Osteoblast (primary cell): ENCODE results near the gene RAPGEF1. TPM values are rescaled to one million over a fixed set of nuclear protein-coding genes. Genes with fewer than 3 reads are reported as not detected.
A peak's percentile ranks its signal among the peaks of the same experiment; 100 is the strongest.

Experiments
- DNase-seq: peaks from one replicate; pipeline ENCODE4 v3.0.0; 2011; ENCODE audit warnings: low spot score, mixed read lengths; ENCODE audit not compliant: insufficient read length; ENCODE audit errors: missing footprints
- H2AFZ ChIP-seq: 2 replicates; pipeline ENCODE4 v1.6.0; 2011; ENCODE audit warnings: mild to moderate bottlenecking, low read length
- H3K27ac ChIP-seq: 2 replicates; pipeline ENCODE4 v1.5.1; 2011; ENCODE audit warnings: mild to moderate bottlenecking, low read depth, low read length, moderate library complexity
- H3K27me3 ChIP-seq: 2 replicates; pipeline ENCODE4 v1.6.0; 2012; ENCODE audit warnings: mild to moderate bottlenecking, control low read depth, inconsistent platforms, low read length, moderate library complexity; ENCODE audit not compliant: insufficient read depth
- H3K36me3 ChIP-seq: 2 replicates; pipeline ENCODE4 v1.5.1; 2011; ENCODE audit warnings: mild to moderate bottlenecking, low read length, control low read depth, moderate library complexity; ENCODE audit not compliant: insufficient read depth
- H3K4me1 ChIP-seq: 2 replicates; pipeline ENCODE4 v1.5.1; 2011; ENCODE audit warnings: mild to moderate bottlenecking, low read length, control low read depth, moderate library complexity; ENCODE audit not compliant: insufficient read depth
- H3K4me2 ChIP-seq: 2 replicates; pipeline ENCODE4 v1.6.0; 2011; ENCODE audit warnings: mild to moderate bottlenecking, low read length; ENCODE audit not compliant: insufficient read depth
- H3K4me3 ChIP-seq: fragments of 200-600 bp; sonication (generic); 3 replicates; pipeline ENCODE4 v1.5.1; 2012; ENCODE audit warnings: mild to moderate bottlenecking, low read length, inconsistent platforms; ENCODE audit not compliant: insufficient read depth
- H3K79me2 ChIP-seq: 2 replicates; pipeline ENCODE4 v1.6.0; 2012; ENCODE audit warnings: mild to moderate bottlenecking, low read length, control low read depth, inconsistent platforms; ENCODE audit not compliant: insufficient read depth
- H3K9me3 ChIP-seq: 2 replicates; pipeline ENCODE4 v1.5.1; 2011; ENCODE audit warnings: low read depth, low read length, control low read depth
- H4K20me1 ChIP-seq: 2 replicates; pipeline ENCODE4 v1.6.0; 2012; ENCODE audit warnings: mild to moderate bottlenecking, low read length, control low read depth; ENCODE audit not compliant: insufficient read depth
- total RNA-seq: library from RNA; depleted of rRNA; stranded (reverse); fragments of >200 nt; gene quantifications from 2 replicates; pipeline ENCODE4 v1.2.3, GENCODE V29; 2012
- TF ChIP-seq, protein P1 (sequence below): IDR thresholded peaks from 2 replicates; pipeline ENCODE4 v1.5.1; 2011; ENCODE audit warnings: mild to moderate bottlenecking, low read depth, low read length, moderate library complexity; ENCODE audit errors: extremely low read depth

The RAPGEF1 gene
- total RNA-seq, 1 donor = 34.7 TPM

DNA sequence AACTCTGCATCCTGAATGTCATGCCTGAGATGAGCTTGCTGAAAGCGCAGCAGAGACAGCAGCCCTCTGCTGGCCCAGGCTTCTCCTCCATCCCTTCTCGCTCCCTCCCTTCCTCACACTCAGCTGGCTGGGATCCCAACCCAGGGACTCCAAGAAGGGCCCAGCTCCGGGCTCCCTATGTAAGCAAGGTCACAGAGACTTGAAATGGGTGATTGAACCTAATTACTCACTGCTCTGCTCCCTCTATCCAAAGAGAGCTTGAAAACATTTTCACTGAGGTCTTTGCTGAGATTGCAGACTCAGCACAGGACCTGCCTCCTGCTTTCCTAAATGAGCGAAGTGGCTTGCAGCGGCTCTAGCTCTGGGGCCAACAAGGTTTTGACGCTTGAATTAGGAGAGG, 42.8 kb downstream of the RAPGEF1 start:
- no peaks in the 10 kb centered on the region for H3K27me3 ChIP-seq
- DNase-seq = no peak
- H3K4me3 ChIP-seq = no peak overlapping the region
- peaks cover 95% of the 10 kb centered on the region for H3K79me2 ChIP-seq
- TF ChIP-seq, protein P1, sequence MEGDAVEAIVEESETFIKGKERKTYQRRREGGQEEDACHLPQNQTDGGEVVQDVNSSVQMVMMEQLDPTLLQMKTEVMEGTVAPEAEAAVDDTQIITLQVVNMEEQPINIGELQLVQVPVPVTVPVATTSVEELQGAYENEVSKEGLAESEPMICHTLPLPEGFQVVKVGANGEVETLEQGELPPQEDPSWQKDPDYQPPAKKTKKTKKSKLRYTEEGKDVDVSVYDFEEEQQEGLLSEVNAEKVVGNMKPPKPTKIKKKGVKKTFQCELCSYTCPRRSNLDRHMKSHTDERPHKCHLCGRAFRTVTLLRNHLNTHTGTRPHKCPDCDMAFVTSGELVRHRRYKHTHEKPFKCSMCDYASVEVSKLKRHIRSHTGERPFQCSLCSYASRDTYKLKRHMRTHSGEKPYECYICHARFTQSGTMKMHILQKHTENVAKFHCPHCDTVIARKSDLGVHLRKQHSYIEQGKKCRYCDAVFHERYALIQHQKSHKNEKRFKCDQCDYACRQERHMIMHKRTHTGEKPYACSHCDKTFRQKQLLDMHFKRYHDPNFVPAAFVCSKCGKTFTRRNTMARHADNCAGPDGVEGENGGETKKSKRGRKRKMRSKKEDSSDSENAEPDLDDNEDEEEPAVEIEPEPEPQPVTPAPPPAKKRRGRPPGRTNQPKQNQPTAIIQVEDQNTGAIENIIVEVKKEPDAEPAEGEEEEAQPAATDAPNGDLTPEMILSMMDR = peak; percentile 20
- peaks cover 78% of the 10 kb centered on the region for H4K20me1 ChIP-seq
- peaks cover 2% of the 10 kb centered on the region for H3K4me1 ChIP-seq
- H3K36me3 ChIP-seq = no peaks in the 10 kb centered on the region
- no peak overlapping the region for H2AFZ ChIP-seq
- no peak overlapping the region for H3K27ac ChIP-seq
- H3K9me3 ChIP-seq = no peaks in the 10 kb centered on the region
- no peak overlapping the region for H3K4me2 ChIP-seq

DNA sequence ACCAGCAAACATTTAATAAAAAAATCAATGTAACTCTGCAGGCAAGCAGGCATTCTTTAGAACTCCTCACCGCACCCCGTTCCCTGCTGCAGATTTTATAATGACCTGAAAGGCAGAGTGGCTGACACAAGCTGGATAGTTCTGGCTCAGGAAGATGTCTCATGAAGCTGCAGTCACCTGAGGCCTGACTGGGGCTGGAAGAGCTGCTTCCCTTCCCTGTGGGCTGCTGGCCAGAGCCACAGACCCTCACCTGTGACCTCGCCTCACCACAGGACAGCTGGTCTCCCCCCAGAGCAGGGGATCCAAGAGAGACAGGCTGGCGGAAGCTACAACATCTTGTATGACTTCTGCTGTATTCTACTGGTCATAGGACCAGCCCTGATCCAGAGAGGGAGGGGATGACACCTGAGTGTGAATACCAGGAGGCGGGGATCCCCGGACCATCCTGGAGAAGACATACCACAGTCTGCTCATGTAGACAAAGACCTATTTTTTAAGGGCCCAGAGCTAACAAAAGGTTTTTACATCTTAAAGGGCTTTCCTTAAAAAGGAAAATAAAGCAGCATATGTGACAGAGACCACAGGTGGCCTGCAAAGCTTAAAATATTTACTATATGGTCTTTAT, 43.9 kb downstream of the RAPGEF1 start:
- Histone ChIP-seq H3K27ac (no peak overlapping the region), H4K20me1 (peaks cover 78% of the 10 kb centered on the region), H3K27me3 (no peaks in the 10 kb centered on the region), H3K4me3 (no peak overlapping the region), H3K79me2 (peaks cover 94% of the 10 kb centered on the region), H3K36me3 (no peaks in the 10 kb centered on the region), H3K4me2 (no peak overlapping the region), H3K4me1 (peaks cover 2% of the 10 kb centered on the region), H2AFZ (no peak overlapping the region), H3K9me3 (no peaks in the 10 kb centered on the region)
- no peak for DNase-seq
- TF ChIP-seq, protein P1 = no peak

DNA sequence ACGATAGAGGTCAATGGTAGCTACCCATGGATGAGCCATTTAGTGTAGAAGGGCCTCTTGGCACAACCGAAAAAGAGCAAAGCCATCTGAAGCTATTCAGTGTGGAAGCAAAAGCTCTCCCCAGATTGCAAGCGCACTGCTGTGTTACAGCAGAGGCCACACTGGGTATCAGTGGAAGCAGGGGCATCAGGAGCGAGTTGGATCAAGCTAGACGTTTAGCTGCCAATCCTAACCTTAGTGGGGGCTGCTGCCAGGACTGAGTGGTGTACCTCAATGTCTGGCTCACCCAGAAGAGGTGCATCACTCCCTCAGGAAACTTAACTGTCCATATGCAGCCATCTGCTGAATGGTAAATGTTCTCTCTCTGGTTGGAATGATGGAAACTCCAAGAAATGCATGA, 44.5 kb downstream of the RAPGEF1 start:
- no peak for DNase-seq
- Histone ChIP-seq H3K9me3 (no peaks in the 10 kb centered on the region), H3K79me2 (peaks cover 94% of the 10 kb centered on the region), H3K27ac (no peak overlapping the region), H2AFZ (no peak overlapping the region), H3K4me2 (no peak overlapping the region), H3K4me3 (no peak overlapping the region), H3K36me3 (no peaks in the 10 kb centered on the region), H4K20me1 (peaks cover 83% of the 10 kb centered on the region), H3K27me3 (no peaks in the 10 kb centered on the region), H3K4me1 (peaks cover 2% of the 10 kb centered on the region)
- TF ChIP-seq, protein P1 = no peak

DNA sequence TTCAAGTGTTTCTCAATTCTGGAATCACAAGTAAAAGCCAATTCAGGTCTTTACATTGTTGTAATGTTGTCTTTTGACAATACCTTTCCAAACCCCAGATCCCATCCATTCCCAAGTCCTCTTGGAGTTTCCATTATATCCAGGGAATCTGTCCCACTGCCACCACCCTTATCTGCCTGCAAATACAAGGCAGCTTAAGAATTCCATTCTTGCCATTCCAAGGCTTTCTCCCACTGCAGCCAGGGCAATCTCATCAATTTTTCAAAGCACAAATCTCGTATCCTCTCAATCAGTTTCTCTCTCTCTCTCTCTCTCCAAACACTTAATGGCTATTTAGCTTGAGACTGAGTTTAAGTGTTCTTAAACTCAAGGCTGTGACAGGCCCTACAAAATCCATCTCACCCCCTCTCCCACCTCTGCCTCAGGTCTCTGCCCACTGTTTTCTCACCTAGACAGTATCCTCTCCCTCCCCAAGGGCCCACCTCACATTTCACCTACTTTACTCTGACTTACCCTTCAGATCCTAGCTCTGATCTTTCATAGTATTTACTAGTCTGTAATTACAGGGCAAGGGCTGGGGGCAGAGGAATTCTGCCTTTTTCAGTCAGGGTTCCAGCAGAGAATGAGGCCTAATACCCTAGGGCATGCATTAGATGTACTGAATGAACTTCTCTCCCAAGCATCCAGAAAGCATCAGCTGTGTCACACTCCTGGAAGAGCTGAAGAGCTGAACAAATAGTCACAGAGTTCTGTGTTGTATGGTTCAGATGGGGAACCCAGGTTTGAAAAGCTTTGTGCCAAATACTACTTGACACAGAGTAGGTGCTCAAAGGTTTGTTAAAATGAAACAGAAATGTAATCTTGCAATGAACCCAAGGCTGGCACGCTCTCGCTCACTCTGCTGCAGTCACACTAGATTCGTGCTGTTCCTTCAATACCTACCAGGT, 46.0 kb downstream of the RAPGEF1 start:
- Histone ChIP-seq H3K27ac (no peak overlapping the region), H4K20me1 (peaks cover 77% of the 10 kb centered on the region), H3K4me2 (no peak overlapping the region), H3K4me1 (peaks cover 2% of the 10 kb centered on the region), H3K27me3 (no peaks in the 10 kb centered on the region), H3K9me3 (no peaks in the 10 kb centered on the region), H3K36me3 (no peaks in the 10 kb centered on the region), H3K4me3 (no peak overlapping the region), H2AFZ (no peak overlapping the region), H3K79me2 (peaks cover 86% of the 10 kb centered on the region)
- DNase-seq = peak; percentile 18
- TF ChIP-seq, protein P1 = no peak
